Upper lobe of right lung (tissue), 1 donor: ENCODE results near the gene FCRL6. TPM values are rescaled to one million over a fixed set of nuclear protein-coding genes. Genes with fewer than 3 reads are reported as not detected.

ENCODE experiments used
- ATAC-seq: fragments of 200-7000 bp; cut with Tn5 transposase; one replicate; pipeline ENCODE4 v1.9.1; 2020; ENCODE audit warnings: mild to moderate bottlenecking, moderate library complexity
- DNase-seq: peaks from one replicate; pipeline ENCODE4 v3.0.0-alpha.2; 2020
- H3K27ac ChIP-seq: fragments of 200-600 bp; one replicate; pipeline ENCODE4 v1.8.0; 2022
- H3K27me3 ChIP-seq: fragments of 200-600 bp; one replicate; pipeline ENCODE4 v1.8.0; 2022; ENCODE audit warnings: mild to moderate bottlenecking
- H3K36me3 ChIP-seq: fragments of 200-600 bp; one replicate; pipeline ENCODE4 v1.8.0; 2022
- H3K4me1 ChIP-seq: fragments of 200-600 bp; one replicate; pipeline ENCODE4 v1.8.0; 2022
- H3K4me3 ChIP-seq: fragments of 200-600 bp; one replicate; pipeline ENCODE4 v1.8.0; 2022; ENCODE audit warnings: mild to moderate bottlenecking
- H3K9me3 ChIP-seq: fragments of 200-600 bp; one replicate; pipeline ENCODE4 v1.8.0; 2022
- intact Hi-C: fragments of 100-400 bp; cut with DNase I; formaldehyde crosslinking; loops from one replicate; pipeline ENCODE4 v1.11.0; 2022
- total RNA-seq: library from RNA; stranded (reverse); fragmentation: NEBNext Ultra II Directional; extraction: Animal tissue kit (Norgen Biotek cat#: 25700); gene quantifications from one replicate; pipeline ENCODE4 v1.2.1, GENCODE V29; 2021
- TF ChIP-seq, protein P1 (sequence below): fragments of 200-600 bp; IDR thresholded peaks from one replicate; pipeline ENCODE4 v1.8.0; 2022; ENCODE audit warnings: antibody characterized with exemption
- donor health status: DM: no; HTN: yes; CAD: no; lungs with severe emphysema.

FCRL6 gene
- total RNA-seq, 1 donor from 2014 or later: 3.2 TPM

DNA sequence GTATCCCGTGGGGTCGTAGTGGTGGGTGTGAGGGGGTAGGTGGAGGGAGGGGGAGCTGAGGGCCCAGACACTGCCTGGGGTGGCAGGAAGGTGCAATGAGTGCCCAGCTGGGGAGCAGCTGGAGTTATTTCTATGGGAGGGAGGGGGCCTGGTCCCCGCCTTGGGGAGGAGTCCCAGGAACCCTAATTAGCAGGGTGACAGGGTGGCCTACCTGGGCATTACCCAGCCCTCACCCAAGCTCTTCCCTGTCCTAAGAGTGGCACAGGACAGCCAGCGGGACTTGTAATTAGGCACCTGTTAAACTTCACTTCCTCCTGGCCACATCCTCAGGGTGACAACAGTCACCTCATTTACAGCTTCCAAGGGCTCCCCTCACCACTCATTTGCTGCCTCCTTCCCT is 60.4 kb downstream of the FCRL6 start, which contains the start of gene VSIG8:
Gene VSIG8 (minus strand): TSS at position 101 of the 400 bp plus-strand sequence. CDS start 136 bp downstream, outside the sequence.
- ATAC-seq (no peak), DNase-seq (no peak)
- H3K4me1 ChIP-seq: no peaks in the 10 kb centered on the region
- no peak within 1 kb of the TSS for H3K4me3 ChIP-seq
- no peaks in the 10 kb centered on the region for H3K9me3 ChIP-seq
- intact Hi-C loops: no loop called here
- no peaks in the 10 kb centered on the region for H3K36me3 ChIP-seq
- TF ChIP-seq, protein P1, sequence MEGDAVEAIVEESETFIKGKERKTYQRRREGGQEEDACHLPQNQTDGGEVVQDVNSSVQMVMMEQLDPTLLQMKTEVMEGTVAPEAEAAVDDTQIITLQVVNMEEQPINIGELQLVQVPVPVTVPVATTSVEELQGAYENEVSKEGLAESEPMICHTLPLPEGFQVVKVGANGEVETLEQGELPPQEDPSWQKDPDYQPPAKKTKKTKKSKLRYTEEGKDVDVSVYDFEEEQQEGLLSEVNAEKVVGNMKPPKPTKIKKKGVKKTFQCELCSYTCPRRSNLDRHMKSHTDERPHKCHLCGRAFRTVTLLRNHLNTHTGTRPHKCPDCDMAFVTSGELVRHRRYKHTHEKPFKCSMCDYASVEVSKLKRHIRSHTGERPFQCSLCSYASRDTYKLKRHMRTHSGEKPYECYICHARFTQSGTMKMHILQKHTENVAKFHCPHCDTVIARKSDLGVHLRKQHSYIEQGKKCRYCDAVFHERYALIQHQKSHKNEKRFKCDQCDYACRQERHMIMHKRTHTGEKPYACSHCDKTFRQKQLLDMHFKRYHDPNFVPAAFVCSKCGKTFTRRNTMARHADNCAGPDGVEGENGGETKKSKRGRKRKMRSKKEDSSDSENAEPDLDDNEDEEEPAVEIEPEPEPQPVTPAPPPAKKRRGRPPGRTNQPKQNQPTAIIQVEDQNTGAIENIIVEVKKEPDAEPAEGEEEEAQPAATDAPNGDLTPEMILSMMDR: no peak
- no peaks in the 10 kb centered on the region for H3K27me3 ChIP-seq
- H3K27ac ChIP-seq: no peak within 1 kb of the TSS

DNA sequence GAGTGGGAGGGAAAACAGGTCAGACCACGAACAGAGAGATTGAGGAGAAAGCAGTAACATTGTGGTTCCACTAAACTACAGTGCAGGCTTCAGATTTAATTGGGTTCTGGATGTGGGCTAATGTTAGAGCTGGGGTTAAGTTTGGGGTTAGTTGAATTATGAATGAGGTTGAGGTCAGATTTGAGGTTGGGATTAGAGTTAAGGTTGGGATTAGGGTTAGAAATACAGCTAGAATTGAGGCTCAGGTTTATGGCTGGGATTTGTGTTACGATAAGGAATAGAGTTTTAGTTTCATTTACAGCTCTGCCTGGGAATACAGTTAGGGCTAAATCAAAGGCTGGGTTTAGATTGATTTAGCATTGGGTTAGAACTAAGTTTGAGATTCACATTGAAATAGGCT is 62.1 kb downstream of the FCRL6 start:
- intact Hi-C loops: no loop called here
- Histone ChIP-seq H3K4me1 (no peaks in the 10 kb centered on the region), H3K9me3 (no peaks in the 10 kb centered on the region), H3K36me3 (no peaks in the 10 kb centered on the region), H3K27me3 (no peaks in the 10 kb centered on the region), H3K27ac (no peak overlapping the region), H3K4me3 (no peak overlapping the region)
- ATAC-seq (no peak), DNase-seq (no peak)
- TF ChIP-seq, protein P1: no peak

Other genes starting within 250 kb of the FCRL6 start
- not detected for gene APCS, start 214.5 kb upstream of the FCRL6 start, total RNA-seq
- 0.26 TPM for gene CRP, start 87.8 kb upstream of the FCRL6 start, total RNA-seq
- 71.1 TPM for gene DUSP23, start 21.4 kb upstream of the FCRL6 start, total RNA-seq
- gene SLAMF8, start 24.5 kb downstream of the FCRL6 start, total RNA-seq: 34.6 TPM
- not detected for gene VSIG8, start 60.3 kb downstream of the FCRL6 start, total RNA-seq
- gene CFAP45, start 97.8 kb downstream of the FCRL6 start, total RNA-seq: 1.9 TPM
- 435 TPM for gene TAGLN2, start 123.1 kb downstream of the FCRL6 start, total RNA-seq
- gene IGSF9, start 143.3 kb downstream of the FCRL6 start, total RNA-seq: 2.2 TPM
- gene SLAMF9, start 151.9 kb downstream of the FCRL6 start, total RNA-seq: not detected
- gene PIGM, start 229.6 kb downstream of the FCRL6 start, total RNA-seq: 7.1 TPM